HepG2 (cell line): ENCODE measurements around the gene TDRD10. TPM values are rescaled to one million over a fixed set of nuclear protein-coding genes. Genes with fewer than 3 reads are reported as not detected.

Experiments used
- CC2D1A ChIP-seq: sonication (generic); formaldehyde crosslinking; IDR thresholded peaks from 2 replicates; pipeline ENCODE4 v1.8.1; 2023; ENCODE audit warnings: mild to moderate bottlenecking, missing genetic modification reagents
- CENPT ChIP-seq: sonication (generic); formaldehyde crosslinking; IDR thresholded peaks from 2 replicates; pipeline ENCODE4 v1.8.0; 2022; ENCODE audit warnings: low read depth, mild to moderate bottlenecking, moderate library complexity, missing genetic modification reagents
- EP300 ChIP-seq, 3 experiments: sonication (generic) in 1 of 3; formaldehyde crosslinking in 1 of 3; IDR thresholded peaks; 2 replicates each; pipeline versions ENCODE4 v1.5.1 to v1.6.1; 2011 to 2020; ENCODE audit warnings: low read depth in 2 of 3, low read length in 2 of 3, borderline replicate concordance in 1 of 3, improper control_type of control experiment in 1 of 3, mild to moderate bottlenecking in 1 of 3, missing genetic modification reagents in 1 of 3, moderate library complexity in 1 of 3
- ETV5 ChIP-seq: IDR thresholded peaks from 2 replicates; pipeline ENCODE4 v1.6.1; 2018; ENCODE audit warnings: missing biosample characterization, missing genetic modification reagents, inconsistent platforms, borderline replicate concordance
- GLI4 ChIP-seq: sonication (generic); formaldehyde crosslinking; IDR thresholded peaks from 2 replicates; pipeline ENCODE4 v1.5.1; 2020; ENCODE audit warnings: missing genetic modification reagents, mild to moderate bottlenecking, moderate library complexity, borderline replicate concordance
- GMEB1 ChIP-seq: sonication (generic); formaldehyde crosslinking; IDR thresholded peaks from 2 replicates; pipeline ENCODE4 v1.5.1; 2020; ENCODE audit warnings: missing genetic modification reagents, mild to moderate bottlenecking, borderline replicate concordance
- GMEB2 ChIP-seq: IDR thresholded peaks from 2 replicates; pipeline ENCODE4 v1.6.1; 2016; ENCODE audit warnings: missing biosample characterization, missing genetic modification reagents, low read depth
- HBP1 ChIP-seq: IDR thresholded peaks from 2 replicates; pipeline ENCODE4 v1.6.1; 2016; ENCODE audit warnings: low read depth, control low read depth
- HCFC1 ChIP-seq: fragments of 150-350 bp; IDR thresholded peaks from 2 replicates; pipeline ENCODE4 v1.6.1; 2014; ENCODE audit warnings: low read depth, low read length
- HOMEZ ChIP-seq: IDR thresholded peaks from 2 replicates; pipeline ENCODE4 v1.6.1; 2016; ENCODE audit warnings: low read depth
- MATR3 ChIP-seq: sonication (generic); formaldehyde crosslinking; IDR thresholded peaks from 2 replicates; pipeline ENCODE4 v1.4.0; 2020; ENCODE audit warnings: missing genetic modification reagents
- MIER2 ChIP-seq: IDR thresholded peaks from 2 replicates; pipeline ENCODE4 v1.6.1; 2016; ENCODE audit warnings: missing biosample characterization, missing genetic modification reagents
- POLR2AphosphoS5 ChIP-seq: IDR thresholded peaks from 2 replicates; pipeline ENCODE4 v1.6.1; 2012; ENCODE audit warnings: low read depth, low read length
- RAD21 ChIP-seq: fragments of 450-650 bp; formaldehyde crosslinking; IDR thresholded peaks from 2 replicates; pipeline ENCODE4 v1.5.0; 2020; ENCODE audit warnings: mild to moderate bottlenecking
- SIX4 ChIP-seq: sonication (generic); formaldehyde crosslinking; IDR thresholded peaks from 2 replicates; pipeline ENCODE4 v1.4.0; 2020; ENCODE audit warnings: missing genetic modification reagents
- SMARCE1 ChIP-seq: fragments of 450-650 bp; IDR thresholded peaks from 2 replicates; pipeline ENCODE4 v1.6.1; 2017; ENCODE audit warnings: borderline replicate concordance
- SP2 ChIP-seq: sonication (generic); formaldehyde crosslinking; IDR thresholded peaks from 2 replicates; pipeline ENCODE4 v1.5.1; 2020; ENCODE audit warnings: mild to moderate bottlenecking, missing genetic modification reagents
- STAG1 ChIP-seq: sonication (generic); formaldehyde crosslinking; IDR thresholded peaks from 2 replicates; pipeline ENCODE4 v1.4.0; 2020; ENCODE audit warnings: missing genetic modification reagents
- TARDBP ChIP-seq: sonication (generic); formaldehyde crosslinking; IDR thresholded peaks from 2 replicates; pipeline ENCODE4 v1.8.0; 2022; ENCODE audit warnings: mild to moderate bottlenecking, missing genetic modification reagents
- TEF ChIP-seq: sonication (generic); formaldehyde crosslinking; IDR thresholded peaks from 2 replicates; pipeline ENCODE4 v1.5.0; 2020; ENCODE audit warnings: missing genetic modification reagents
- ZNF160 ChIP-seq: sonication (generic); formaldehyde crosslinking; IDR thresholded peaks from 2 replicates; pipeline ENCODE4 v1.8.0; 2022; ENCODE audit warnings: mild to moderate bottlenecking, inconsistent platforms, missing genetic modification reagents
- ZNF333 ChIP-seq: sonication (generic); formaldehyde crosslinking; IDR thresholded peaks from 2 replicates; pipeline ENCODE4 v1.4.0; 2020; ENCODE audit warnings: mild to moderate bottlenecking, missing genetic modification reagents, borderline replicate concordance
- ZNF709 ChIP-seq: sonication (generic); formaldehyde crosslinking; IDR thresholded peaks from 2 replicates; pipeline ENCODE4 v1.5.0; 2020; ENCODE audit warnings: mild to moderate bottlenecking, missing genetic modification reagents
- ZNF788 ChIP-seq: sonication (generic); formaldehyde crosslinking; IDR thresholded peaks from 2 replicates; pipeline ENCODE4 v1.5.0; 2020; ENCODE audit warnings: mild to moderate bottlenecking, missing genetic modification reagents, borderline replicate concordance
- polyA plus RNA-seq, 8 experiments: library from polyadenylated mRNA; depleted of rRNA in 3 of 8; stranded (reverse) in 7 of 8; unstranded in 1 of 8; fragments of >200 nt; fragmentation: Illumina TruSeq in 4 of 8; extraction: Trizol in 4 of 8; gene quantifications; 2 replicates each; pipeline versions ENCODE4 v1.2.1 to v1.2.3, GENCODE V29; 2011 to 2016; ENCODE audit warnings: low read depth in 4 of 8, missing spikeins in 1 of 8, mixed read lengths in 1 of 8; ENCODE audit not compliant: insufficient read depth in 1 of 8
- total RNA-seq, 5 experiments: library from RNA; depleted of rRNA; stranded (reverse); fragments of >200 nt; fragmentation: Illumina TruSeq; extraction: Trizol; gene quantifications; 2 replicates each; pipeline ENCODE4 v1.2.3, GENCODE V29; 2016; ENCODE audit warnings: low read depth in 1 of 5

Gene TDRD10
- total and polyA plus RNA-seq, 2 of the 13 experiments (the other 11 are each of a cell fraction or from before 2014, with no cell fraction given) = not detected

- TF ChIP-seq STAG1 (CRISPR knock-in tag) (peak; percentile 90), ZNF788 (CRISPR knock-in tag) (peak; percentile 15; the same call in 1 of the 2 replicates), HBP1 (no peak), HOMEZ (no peak; the same call in 1 of the 2 replicates), TEF (CRISPR knock-in tag) (no peak), TARDBP (CRISPR knock-in tag) (no peak), EP300 (IDR thresholded peaks at IDR 0.05; ENCODE audit: low read depth in 2 of 2, low read length in 2 of 2) (no peak), EP300 (CRISPR knock-in tag; IDR thresholded peaks at IDR 0.05; ENCODE audit: borderline replicate concordance) (no peak), MIER2 (CRISPR knock-in tag) (peak; percentile 59; the same call in 1 of the 2 replicates), SIX4 (CRISPR knock-in tag) (no peak), POLR2AphosphoS5 (no peak), CC2D1A (CRISPR knock-in tag) (no peak), RAD21 (CRISPR knock-in tag) (peak; percentile 91), SMARCE1 (no peak), MATR3 (no peak), GLI4 (CRISPR knock-in tag) (0 out of 2 replicates have a peak, but pooled peaks have one; percentile 9), ETV5 (CRISPR knock-in tag) (0 out of 2 replicates have a peak, but pooled peaks have one; percentile 14), ZNF709 (no peak), ZNF333 (CRISPR knock-in tag) (no peak), GMEB1 (CRISPR knock-in tag) (no peak), GMEB2 (no peak), ZNF160 (CRISPR knock-in tag) (no peak), HCFC1 (no peak), SP2 (CRISPR knock-in tag) (no peak), CENPT (CRISPR knock-in tag) (no peak)
Measured at GRCh38 chr1:154559466-154560044, 57.5 kb downstream of the TDRD10 start (continued).
